SK-N-SH (cell line): ENCODE measurements around the gene WDR44.

ENCODE experiments used
- CTCF ChIP-seq: fragments of 200-600 bp; sonication (generic); IDR thresholded peaks from 2 replicates; pipeline ENCODE4 v1.6.1; 2017; ENCODE audit warnings: antibody characterized with exemption, mild to moderate bottlenecking, moderate library complexity
- FOSL2 ChIP-seq: IDR thresholded peaks from 2 replicates; pipeline ENCODE4 v1.4.0; 2012; ENCODE audit warnings: low read depth, mild to moderate bottlenecking, moderate library complexity, borderline replicate concordance
- TAF1 ChIP-seq: IDR thresholded peaks from 2 replicates; pipeline ENCODE4 v1.6.1; 2012; ENCODE audit warnings: low read depth, mild to moderate bottlenecking, low read length, moderate library complexity, borderline replicate concordance
- TF ChIP-seq, protein P1 (sequence below): IDR thresholded peaks from 2 replicates; pipeline ENCODE4; 2012
- TF ChIP-seq, protein P2 (sequence below): IDR thresholded peaks from 2 replicates; pipeline ENCODE4 v1.6.1; 2012; ENCODE audit warnings: mild to moderate bottlenecking, low read depth, low read length, moderate library complexity

DNA sequence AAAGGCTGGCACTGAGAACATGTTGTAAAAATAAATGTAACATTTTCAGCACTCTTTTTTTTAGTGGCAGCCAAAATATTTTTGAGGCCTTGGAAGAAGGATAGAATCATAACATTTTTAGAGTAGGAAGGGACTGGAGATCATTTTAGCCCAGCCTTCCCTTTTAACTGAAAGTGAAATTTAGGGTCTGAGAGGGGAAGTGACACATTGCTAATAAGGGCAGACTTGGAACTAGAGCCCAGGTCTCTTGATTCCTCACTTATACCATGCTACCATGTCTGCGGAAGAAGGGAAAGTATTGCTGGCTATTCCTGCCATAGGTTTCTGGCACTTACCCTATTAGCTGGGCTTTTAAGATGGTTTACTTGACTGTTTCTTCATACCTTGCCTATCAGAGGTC is 4.8 kb downstream of the WDR44 start:
- no peak for TF ChIP-seq CTCF
- TF ChIP-seq, protein P1, sequence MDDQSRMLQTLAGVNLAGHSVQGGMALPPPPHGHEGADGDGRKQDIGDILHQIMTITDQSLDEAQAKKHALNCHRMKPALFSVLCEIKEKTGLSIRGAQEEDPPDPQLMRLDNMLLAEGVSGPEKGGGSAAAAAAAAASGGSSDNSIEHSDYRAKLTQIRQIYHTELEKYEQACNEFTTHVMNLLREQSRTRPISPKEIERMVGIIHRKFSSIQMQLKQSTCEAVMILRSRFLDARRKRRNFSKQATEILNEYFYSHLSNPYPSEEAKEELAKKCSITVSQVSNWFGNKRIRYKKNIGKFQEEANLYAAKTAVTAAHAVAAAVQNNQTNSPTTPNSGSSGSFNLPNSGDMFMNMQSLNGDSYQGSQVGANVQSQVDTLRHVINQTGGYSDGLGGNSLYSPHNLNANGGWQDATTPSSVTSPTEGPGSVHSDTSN: no peak
- no peak for TF ChIP-seq FOSL2
- TF ChIP-seq TAF1: no peak
- TF ChIP-seq, protein P2, sequence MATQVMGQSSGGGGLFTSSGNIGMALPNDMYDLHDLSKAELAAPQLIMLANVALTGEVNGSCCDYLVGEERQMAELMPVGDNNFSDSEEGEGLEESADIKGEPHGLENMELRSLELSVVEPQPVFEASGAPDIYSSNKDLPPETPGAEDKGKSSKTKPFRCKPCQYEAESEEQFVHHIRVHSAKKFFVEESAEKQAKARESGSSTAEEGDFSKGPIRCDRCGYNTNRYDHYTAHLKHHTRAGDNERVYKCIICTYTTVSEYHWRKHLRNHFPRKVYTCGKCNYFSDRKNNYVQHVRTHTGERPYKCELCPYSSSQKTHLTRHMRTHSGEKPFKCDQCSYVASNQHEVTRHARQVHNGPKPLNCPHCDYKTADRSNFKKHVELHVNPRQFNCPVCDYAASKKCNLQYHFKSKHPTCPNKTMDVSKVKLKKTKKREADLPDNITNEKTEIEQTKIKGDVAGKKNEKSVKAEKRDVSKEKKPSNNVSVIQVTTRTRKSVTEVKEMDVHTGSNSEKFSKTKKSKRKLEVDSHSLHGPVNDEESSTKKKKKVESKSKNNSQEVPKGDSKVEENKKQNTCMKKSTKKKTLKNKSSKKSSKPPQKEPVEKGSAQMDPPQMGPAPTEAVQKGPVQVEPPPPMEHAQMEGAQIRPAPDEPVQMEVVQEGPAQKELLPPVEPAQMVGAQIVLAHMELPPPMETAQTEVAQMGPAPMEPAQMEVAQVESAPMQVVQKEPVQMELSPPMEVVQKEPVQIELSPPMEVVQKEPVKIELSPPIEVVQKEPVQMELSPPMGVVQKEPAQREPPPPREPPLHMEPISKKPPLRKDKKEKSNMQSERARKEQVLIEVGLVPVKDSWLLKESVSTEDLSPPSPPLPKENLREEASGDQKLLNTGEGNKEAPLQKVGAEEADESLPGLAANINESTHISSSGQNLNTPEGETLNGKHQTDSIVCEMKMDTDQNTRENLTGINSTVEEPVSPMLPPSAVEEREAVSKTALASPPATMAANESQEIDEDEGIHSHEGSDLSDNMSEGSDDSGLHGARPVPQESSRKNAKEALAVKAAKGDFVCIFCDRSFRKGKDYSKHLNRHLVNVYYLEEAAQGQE: no peak
